Endometrium (tissue), 2 donors: ENCODE results near the gene DIPK1A.
A peak's percentile ranks its signal among the peaks of the same experiment; 100 is the strongest.
"Not testable (repeated sequence)": the region's sequence is repeated elsewhere in the genome, so short reads cannot be mapped to it uniquely, and the experiment has no call there.

Experiments
- FAIRE-seq: peaks from 2 replicates; lab custom pipeline; 2012; peaks lifted over from hg19 to GRCh38; lab: Jason Lieb, UNC
- donor health status: control.
- donor health status: control.

The DIPK1A gene

GRCh38 chr1:92980732-92981647 is 19.7 kb upstream of the DIPK1A start:
- no peak for FAIRE-seq

GRCh38 chr1:92975551-92976232 is 14.4 kb upstream of the DIPK1A start:
- no peak for FAIRE-seq

GRCh38 chr1:92974112-92974511 is 12.8 kb upstream of the DIPK1A start:
- not testable (repeated sequence) for FAIRE-seq

GRCh38 chr1:92973203-92973897 is 12.1 kb upstream of the DIPK1A start:
- no peak for FAIRE-seq

GRCh38 chr1:92972409-92973129 is 11.3 kb upstream of the DIPK1A start:
- no peak for FAIRE-seq

GRCh38 chr1:92971932-92972331 is 10.7 kb upstream of the DIPK1A start:
- FAIRE-seq: not testable (repeated sequence)

GRCh38 chr1:92970990-92971689 is 9.9 kb upstream of the DIPK1A start:
- no peak for FAIRE-seq

GRCh38 chr1:92969517-92969916 is 8.3 kb upstream of the DIPK1A start:
- FAIRE-seq: no peak

- FAIRE-seq: no peak
These were observed 7.1 kb upstream of the DIPK1A start for GRCh38 chr1:92968138-92969032.

- FAIRE-seq: no peak
These were observed 3.7 kb upstream of the DIPK1A start for GRCh38 chr1:92964998-92965397.

- no peak for FAIRE-seq
These were observed 3.1 kb upstream of the DIPK1A start for GRCh38 chr1:92964316-92964715.

- peak; percentile 23 for FAIRE-seq
These were observed 862 bp upstream of the DIPK1A start for GRCh38 chr1:92961896-92962752.

GRCh38 chr1:92960395-92961130 is 699 bp downstream of the DIPK1A start:
- peak; percentile 29 for FAIRE-seq

- FAIRE-seq: no peak
These were observed 2.9 kb downstream of the DIPK1A start for GRCh38 chr1:92958203-92958970.

GRCh38 chr1:92957030-92957734 is 4.1 kb downstream of the DIPK1A start:
- FAIRE-seq: no peak

- no peak for FAIRE-seq
These were observed 4.8 kb downstream of the DIPK1A start for GRCh38 chr1:92956254-92957029.
